Astrocyte of the spinal cord (primary cell): ENCODE measurements around the gene TAOK1.

Experiments used
- DNase-seq: peaks from one replicate; pipeline ENCODE4 v3.0.0; 2011; ENCODE audit warnings: low read depth, low spot score
- H3K4me3 ChIP-seq: 2 replicates; pipeline ENCODE4 v1.5.1; 2011; ENCODE audit warnings: low read depth, mild to moderate bottlenecking, low read length, moderate library complexity
- in situ Hi-C: cut with HindIII; loops from 2 replicates; pipeline ENCODE4 v1.10.0; 2017; ENCODE audit warnings: low sequenced_read_pairs
- TF ChIP-seq, protein P1 (sequence below): IDR thresholded peaks from 2 replicates; pipeline ENCODE4 v1.5.1; 2012; ENCODE audit warnings: low read depth, mild to moderate bottlenecking, low read length, inconsistent platforms

Gene TAOK1

DNA sequence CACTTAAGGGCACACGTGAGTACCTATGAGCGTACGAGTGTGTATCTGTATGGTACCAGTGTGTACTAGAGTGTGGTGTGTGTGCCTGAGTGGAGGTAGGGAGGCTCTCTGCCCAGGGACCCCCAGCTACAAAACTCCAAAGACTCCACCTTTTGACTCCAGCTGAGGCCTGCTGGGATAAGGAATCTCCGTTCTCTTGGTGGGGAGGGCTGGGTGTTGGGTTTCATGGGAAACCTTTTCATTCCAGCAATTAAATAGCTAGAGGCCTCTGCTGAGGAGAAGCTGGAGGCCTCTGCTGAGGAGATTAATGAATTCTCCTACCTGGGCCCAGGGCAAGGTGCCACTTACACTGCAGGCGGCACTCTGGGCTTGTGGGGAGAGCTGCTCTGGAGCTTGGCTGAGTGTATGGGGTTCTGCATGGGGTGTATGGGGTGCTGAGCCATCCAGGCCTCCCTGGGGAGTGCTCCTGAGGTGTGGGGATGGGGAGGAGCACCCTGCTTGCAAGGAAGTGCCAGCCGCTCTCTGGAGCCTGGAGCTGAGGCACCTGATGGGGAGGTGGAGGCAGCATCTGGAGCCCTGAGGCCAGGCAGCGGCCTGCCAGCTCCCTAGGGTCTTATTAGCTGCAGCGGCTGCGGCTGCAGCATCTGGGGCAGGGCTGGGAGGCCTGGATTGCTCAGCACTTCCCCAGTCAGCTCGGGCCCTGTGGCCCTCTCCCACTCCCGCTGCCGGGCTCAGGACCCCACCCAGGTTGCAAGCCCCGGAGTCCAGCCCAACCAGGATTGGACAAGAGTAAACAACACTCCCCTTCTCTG, 207.4 kb downstream of the TAOK1 start:
- in situ Hi-C loops: no loop called here
- TF ChIP-seq, protein P1, sequence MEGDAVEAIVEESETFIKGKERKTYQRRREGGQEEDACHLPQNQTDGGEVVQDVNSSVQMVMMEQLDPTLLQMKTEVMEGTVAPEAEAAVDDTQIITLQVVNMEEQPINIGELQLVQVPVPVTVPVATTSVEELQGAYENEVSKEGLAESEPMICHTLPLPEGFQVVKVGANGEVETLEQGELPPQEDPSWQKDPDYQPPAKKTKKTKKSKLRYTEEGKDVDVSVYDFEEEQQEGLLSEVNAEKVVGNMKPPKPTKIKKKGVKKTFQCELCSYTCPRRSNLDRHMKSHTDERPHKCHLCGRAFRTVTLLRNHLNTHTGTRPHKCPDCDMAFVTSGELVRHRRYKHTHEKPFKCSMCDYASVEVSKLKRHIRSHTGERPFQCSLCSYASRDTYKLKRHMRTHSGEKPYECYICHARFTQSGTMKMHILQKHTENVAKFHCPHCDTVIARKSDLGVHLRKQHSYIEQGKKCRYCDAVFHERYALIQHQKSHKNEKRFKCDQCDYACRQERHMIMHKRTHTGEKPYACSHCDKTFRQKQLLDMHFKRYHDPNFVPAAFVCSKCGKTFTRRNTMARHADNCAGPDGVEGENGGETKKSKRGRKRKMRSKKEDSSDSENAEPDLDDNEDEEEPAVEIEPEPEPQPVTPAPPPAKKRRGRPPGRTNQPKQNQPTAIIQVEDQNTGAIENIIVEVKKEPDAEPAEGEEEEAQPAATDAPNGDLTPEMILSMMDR: no peak
- no peak for DNase-seq
- H3K4me3 ChIP-seq: no peak overlapping the region
